HG03039 (cell line): ENCODE results near the gene SPHK1.
"Not testable (repeated sequence)": the region's sequence is repeated elsewhere in the genome, so short reads cannot be mapped to it uniquely, and the experiment has no call there.

Experiments
- ATAC-seq: cut with Tn5 transposase; IDR thresholded peaks from one replicate; pipeline ENCODE4 v1.9.1; 2021; ENCODE audit warnings: mild to moderate bottlenecking, moderate library complexity; ENCODE audit not compliant: unreplicated experiment

SPHK1 gene, protein sequence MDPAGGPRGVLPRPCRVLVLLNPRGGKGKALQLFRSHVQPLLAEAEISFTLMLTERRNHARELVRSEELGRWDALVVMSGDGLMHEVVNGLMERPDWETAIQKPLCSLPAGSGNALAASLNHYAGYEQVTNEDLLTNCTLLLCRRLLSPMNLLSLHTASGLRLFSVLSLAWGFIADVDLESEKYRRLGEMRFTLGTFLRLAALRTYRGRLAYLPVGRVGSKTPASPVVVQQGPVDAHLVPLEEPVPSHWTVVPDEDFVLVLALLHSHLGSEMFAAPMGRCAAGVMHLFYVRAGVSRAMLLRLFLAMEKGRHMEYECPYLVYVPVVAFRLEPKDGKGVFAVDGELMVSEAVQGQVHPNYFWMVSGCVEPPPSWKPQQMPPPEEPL

DNA sequence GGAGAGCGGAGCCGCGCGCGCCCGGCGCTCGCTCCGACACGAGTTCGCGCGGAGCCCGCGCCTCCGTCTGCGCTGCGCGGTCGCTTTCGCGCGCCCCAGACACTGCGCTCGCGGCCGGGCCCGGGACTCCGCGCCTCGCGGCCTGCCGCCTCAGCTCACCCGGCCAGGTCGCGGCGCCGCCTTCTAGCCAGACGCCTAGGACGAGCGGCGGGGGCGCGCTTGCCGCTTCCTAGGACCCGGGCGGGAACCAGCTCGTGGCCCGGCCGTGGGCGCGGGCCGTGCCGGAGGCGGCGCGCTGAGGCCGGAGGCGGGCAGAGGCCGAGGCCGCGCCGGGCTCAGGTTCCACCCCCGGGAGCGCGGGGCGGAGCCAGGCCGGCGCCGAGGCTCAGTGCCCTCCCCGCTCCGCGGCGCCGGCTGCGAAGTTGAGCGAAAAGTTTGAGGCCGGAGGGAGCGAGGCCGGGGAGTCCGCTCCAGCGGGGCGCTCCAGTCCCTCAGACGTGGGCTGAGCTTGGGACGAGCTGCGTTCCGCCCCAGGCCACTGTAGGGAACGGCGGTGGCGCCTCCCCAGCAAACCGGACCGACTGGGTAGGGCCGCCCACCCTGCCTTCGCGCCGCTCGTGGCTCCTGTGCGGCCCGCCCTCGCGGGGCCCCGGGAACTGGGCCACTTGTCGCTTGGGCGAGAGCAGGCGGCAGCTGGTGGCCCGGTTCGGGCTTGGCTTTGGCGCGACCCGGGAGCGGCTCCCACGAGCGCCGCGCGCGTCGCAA, at the start of gene SPHK1:
Gene SPHK1, plus strand, starts transcription at position 388 of the 765 bp plus-strand sequence. CDS start 1,036 bp downstream, outside the sequence.
- ATAC-seq, result peak; percentile 46

DNA sequence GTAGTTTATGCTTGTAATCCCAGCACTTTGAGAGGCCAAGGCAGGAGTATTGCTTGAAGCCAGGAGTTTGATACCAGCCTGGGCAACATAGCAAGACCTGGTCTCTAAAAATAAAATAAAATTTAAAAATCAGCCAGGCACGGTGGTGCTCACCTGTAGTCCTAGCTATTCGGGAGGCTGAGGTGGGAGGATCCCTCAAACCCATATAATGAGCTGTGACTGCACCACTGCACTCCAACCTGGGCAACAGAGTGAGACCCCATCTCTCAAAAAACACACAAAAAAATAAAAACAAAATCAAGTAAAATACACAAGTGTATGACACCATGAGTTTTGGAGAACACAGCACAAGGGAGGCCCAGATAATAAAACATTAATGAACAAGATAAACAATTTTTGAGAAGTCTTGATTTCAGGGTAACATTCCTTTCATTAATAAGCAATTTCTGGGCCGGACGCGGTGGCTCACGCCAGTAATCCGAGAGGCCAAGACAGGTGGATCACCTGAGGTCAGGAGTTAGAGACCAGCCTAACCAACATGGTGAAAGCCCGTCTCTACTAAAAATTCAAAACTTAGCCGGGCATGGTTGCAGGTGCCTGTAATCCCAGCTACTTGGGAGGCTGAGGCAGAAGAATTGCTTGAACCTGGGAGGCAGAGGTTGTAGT, 48.6 kb upstream of the SPHK1 start:
- no peak for ATAC-seq

DNA sequence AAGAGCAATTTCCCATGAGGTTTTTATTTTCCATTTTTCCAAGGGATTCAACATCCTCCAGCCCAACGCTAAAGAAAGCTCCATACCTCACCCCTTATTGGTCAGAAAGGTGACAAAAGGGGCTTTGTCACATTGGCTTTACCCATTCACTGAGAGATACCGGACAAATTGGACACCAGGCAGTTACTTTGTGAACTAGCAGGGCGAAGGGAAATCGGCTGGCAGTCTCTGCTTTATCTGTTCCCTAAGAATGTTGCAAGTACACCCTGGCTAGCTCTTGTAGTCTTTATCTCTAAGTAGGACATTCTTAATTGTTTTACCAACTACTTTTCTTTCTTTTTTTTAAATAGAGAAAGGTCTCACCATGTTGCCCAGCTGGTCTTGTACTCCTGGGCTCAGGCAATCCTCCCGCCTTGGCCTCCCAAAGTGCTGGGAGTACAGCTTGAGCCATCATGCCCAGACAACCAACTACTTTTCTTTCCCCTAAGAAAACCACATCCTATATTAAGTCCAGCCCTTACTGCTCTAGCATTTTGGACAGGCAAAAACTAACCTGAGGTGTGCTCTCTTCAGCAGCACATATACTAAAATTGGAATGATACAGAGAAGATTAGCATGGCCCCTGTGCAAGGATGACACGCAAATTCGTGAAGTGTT, 47.5 kb upstream of the SPHK1 start:
- no peak for ATAC-seq

DNA sequence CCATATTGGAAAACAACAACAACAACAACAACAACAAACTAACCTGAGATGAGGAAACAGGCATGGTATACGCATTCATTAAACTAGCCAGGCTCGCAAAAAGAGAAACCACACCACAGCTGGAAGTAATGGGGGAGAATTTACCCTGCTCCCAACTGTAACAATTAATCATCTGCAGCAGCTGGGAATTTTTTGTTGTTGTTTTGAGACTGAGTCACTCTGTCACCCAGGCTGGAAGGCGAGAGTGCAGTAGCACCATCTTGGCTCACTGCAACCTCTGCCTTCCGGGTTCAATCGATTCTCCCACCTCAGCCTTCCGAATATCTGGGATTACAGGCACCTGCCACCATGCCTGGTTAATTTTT, 47.0 kb upstream of the SPHK1 start:
- no peak for ATAC-seq

DNA sequence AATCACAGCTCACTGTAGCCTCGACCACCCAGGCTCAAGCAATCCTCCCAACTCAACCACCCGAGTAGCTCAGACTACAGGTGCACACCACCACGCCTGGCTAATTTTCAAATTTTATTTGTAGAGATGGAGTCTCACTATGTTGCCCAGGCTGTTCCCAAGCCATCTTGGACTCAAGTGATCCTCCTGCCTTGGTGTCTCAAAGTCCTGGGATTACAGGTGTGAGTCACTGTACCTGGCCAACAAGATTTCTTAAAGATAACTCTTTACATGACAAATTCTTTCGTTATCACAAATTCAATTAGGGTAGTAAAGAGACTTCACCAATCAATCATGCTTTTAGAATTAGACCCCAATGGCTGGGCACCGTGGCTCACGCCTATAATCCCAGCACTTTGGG, 43.1 kb upstream of the SPHK1 start:
- no peak for ATAC-seq

DNA sequence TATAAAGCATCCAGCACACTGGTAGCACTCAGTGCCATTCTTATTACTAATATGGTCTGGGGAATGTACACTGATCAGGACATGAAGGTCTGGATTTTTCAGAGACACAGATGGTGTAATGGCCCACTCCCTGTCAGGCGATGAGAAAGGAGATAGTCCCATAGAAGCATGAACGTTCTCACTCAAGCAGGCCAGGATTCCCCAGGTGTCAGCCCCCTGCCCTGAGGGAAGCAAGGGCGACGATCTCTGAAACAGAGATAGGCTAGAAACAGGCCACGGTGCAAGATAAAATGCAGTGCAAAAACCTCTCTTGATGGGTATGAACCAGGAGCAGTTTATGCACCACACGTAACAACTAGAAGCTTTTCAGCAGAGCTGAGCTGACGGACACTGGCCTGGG, 41.3 kb upstream of the SPHK1 start:
- no peak for ATAC-seq

DNA sequence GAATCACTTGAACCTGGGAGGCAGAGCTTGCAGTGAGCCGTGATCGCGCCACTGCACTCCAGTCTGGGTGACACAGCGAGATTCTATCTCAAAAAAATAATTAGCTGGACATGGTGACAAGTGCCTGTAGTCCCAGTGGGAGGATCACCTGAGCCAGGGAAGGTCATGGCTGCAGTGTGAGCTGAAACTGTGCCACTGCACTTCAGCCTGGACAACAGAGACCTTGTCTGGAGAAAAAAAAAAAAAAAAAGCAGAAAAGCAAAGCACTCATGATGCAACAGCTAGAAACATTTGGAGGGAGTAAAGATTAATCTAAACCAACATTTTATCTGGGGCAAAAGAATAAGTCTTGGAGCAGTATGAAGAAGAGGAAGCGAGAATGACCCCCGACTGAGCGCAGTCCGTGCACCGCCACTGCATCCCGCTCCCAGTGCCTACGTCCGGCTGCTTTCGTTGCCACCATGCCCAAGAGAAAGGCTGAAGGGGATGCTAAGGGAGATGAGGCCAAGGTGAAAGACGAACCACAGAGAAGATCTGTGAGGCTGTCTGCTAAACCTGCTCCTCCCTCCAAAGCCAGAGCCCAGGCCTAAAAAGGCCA, 38.9 kb upstream of the SPHK1 start:
- ATAC-seq, result no peak

DNA sequence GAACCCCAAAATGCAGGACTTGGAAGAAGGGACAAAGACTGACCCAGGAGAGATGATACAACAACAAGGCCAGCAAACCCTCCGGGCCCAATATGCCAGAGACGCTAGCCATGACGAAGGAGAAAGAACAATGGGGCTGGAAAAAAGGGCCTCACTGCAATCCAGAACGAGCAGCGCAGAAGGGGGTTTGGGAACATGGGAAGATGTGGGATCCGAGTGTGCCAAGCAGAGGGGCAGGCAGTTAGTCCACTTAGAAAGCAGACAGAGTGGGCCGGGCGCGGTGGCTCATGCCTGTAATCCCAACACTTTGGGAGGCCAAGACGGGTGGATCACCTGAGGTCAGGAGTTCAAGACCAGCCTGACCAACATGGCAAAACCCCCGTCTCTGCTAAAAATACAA, 37.5 kb upstream of the SPHK1 start:
- not testable (repeated sequence) for ATAC-seq

DNA sequence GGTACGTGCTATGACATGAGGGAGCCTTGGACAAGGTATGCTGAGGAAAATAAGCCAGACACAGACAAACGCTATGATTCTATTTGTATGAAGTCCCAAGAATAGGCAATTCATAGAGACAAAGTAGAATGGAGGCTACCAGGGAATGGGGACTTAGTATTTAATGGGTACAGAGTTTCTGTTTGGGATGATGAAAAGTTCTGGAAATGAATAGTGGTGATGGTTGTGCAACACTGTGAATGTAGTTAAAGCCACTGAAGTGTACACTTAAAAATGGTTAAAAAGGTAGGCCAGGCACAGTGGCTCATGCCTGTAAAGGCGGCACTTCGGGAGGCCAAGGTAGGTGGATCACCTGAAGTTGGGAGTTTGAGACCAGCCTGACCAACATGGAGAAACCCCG, 33.9 kb upstream of the SPHK1 start:
- ATAC-seq, result no peak

DNA sequence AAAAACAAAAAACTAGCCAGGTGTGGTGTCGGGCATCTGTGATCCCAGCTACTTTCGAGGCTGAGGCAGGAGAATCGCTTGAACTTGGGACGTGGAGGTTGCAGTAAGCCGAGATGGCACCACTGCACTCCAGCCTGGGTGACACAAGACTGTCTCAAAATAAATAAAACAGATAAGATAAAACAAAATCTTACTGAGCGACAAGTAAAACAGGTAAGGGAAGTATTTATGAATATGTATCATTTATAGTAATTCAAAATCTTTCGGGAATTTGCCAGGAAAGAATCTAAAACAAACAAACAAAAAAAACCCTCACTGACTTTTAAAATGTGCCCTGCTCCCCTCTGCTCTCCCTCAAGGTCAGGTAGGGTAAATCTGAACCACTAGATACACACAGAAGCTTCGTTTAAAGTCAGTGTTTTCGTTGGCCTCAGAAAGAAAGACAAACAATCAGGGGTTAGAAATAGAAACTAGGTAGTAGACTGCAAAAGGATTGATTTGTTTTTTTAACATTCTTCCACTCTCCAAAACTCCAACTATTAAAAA, 32.8 kb upstream of the SPHK1 start:
- ATAC-seq, result no peak

DNA sequence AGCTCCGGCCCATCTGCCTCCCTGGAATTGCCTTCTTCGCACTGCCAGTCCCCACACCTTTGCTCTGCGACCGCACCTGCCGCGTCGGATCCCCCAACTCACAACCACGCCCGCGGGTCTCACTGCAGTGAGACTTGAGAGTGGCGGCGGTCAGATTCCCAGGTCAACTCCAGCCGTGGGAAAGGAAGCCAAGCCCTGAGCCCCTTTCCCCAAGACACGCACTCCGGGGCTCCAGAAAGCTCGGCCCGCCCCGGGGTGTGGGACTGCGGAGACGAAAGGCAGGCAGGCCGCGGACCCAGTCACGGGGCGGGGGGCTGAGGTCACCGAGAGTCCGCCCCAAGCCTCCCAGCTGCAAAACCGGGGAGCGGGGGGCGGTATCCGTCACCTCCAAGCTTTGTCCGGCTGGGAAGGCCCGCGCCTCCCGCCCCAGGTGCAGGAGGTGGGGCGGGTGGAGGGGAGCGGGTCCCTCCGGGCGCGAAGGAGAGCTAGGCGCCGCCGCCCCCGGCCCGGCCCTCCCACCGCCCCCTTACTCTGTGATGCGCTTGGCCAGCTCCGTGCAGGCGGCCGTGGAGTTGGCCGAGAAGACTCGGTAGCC, 31.3 kb upstream of the SPHK1 start:
- peak; percentile 22 for ATAC-seq

DNA sequence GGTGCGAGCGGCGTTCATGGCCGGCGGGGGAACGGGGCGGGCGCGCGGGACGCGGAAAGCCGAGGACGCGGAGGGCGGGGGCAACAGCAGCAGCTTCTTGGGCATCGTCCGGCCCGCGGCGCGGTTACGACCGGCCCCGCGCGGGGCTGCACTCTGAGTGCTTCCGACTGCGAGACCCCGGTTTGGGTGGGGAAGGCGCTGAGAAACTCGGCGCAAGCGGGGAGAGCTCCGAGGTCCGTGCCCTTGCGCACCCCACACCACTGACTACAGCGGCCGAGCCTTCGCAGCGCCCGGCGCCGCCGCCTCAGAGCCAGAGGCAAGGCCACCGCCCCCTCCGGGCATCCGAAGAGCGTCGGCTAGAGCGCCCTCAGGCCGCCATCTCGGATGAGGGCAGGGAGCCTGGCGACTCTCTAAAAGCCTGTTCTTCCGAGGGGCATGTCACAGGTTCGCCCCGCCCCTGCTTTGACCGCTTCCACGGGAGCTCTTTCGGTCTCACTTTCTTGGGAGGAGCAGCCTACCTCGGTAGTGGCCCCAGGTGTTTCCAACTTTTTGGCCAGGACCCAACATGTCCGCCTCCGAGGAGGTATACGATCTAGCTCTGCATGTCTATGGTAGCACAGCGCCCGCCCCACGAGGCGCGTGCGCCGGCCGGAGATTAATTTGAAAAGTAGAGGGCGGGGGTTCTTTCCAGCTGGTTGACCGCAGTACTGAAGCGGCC, 30.7 kb upstream of the SPHK1 start, which contains the start of gene PRPSAP1:
Gene PRPSAP1, minus strand, starts transcription at position 318 of the 718 bp plus-strand sequence. Its CDS starts 213 bp downstream, at position 105.
- ATAC-seq, result peak; percentile 73

DNA sequence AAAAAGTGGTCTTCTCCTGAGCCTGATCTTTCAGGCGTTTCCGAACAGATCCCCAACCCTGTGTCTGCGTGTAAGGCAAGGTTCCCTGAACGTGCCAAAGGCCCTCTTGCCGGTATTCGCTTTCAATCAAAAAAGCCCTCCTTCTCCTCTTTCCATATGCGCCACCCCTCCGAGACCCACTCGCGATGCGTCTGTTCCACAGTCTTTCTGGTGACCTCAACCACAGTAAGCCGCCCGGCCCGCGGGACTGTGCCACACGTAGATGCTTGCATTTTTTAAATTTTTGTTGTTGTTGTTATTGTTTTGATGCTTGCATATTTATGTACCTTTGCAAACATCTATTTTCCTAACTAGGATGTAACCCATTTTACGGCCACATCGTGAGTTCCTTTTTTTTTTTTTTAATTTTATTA, 30.1 kb upstream of the SPHK1 start:
- ATAC-seq, result peak; percentile 3

DNA sequence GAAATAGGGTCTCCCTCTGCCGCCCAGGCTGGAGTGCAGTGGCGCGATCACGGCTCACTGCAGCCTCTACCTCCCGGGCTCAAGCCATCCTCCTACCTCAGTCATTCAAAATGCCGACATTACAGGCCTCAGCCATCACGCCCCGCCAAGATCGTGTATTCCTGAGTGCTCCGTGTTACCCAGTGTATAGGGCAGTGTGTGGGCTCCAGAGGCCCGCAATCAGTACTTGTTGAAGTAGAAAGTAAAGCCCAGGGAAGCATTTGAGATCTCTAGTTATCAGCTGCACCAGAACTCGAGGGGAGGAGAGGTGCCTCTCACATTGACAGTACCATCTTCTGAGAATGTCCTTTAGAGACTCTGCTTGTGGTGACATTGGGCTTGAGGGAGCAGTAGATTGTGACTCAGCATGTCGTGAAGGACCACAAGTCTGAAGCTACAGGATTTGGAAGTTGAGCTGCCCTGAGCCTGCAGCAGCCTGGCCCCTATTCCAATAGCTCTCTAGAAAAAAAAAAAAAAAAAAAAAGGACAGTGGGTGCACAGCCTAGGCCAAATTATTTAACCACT, 29.6 kb upstream of the SPHK1 start:
- ATAC-seq, result no peak

DNA sequence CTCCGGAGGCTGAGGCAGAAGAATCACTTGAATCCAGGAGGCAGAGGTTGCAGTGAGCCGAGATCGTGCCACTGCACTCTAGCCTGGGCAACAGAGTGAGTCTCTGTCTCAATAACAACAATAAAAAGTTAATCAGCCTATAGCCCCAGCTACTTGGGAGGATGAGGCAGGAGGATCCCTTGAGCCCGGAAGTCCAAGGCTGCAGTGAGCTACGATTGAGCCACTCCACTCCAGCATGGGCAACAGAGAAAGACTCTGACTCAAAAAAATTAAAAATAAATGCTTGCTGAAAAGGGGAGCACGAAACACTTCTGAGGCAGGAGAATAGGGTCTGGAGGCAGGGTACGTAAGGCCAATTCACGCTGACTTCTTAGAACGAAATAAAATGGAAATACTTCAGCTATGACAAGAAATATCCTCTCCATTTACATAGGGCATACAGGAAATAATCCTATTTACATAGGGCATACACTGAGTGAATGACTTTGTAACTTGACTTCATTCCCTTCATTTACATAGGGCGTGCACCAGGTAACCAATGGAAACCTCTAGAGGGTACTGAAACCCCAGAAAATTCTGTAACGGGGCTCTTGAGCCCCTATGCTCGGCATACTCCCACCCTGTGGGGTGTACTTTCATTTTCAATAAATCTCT, 27.5 kb upstream of the SPHK1 start:
- no peak for ATAC-seq

DNA sequence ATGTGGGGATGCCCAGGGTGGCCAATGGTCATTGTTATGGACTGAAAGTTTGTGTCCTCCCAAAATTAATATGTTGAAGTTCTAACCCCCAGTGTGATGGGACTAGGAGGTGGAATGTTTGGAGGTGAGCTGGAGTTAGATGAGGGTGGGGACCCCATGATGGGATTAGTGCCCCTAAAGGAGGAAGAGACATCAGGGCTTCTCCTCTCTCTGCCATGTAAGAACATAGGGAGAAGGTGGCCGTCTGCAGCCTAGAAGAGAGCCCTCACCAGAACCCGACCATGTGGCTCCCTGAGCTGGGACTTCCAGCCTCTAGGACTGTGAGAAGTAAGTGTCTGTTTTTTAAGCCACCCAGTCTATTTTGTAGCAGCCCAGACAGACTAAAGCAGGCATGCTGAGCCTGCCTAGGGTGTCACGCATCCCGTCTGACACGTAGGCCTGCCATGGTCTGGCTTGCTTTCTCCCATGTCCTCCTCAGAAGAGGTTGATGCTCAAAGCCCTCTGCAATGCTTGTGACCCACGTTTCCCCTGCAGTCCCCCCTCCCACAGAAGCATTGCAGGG, 26.7 kb upstream of the SPHK1 start:
- no peak for ATAC-seq

DNA sequence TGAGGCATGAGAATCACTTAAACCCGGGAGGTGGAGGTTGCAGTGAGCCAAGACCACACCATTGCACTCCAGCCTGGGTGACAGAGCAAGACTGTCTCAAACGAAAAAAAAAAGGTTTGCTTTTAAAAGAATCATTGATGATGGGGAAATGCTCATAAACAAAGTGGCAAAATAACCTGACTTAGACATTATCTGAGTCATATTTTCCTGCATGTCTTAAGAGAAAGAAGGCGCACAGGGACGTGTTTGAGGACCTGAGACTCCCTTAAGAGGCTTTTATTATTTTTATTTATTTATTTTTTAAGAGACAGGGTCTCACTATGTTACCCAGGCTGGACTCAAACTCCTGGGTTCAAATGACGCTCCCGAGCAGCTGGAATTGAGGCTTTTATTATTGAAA, 25.0 kb upstream of the SPHK1 start:
- no peak for ATAC-seq

DNA sequence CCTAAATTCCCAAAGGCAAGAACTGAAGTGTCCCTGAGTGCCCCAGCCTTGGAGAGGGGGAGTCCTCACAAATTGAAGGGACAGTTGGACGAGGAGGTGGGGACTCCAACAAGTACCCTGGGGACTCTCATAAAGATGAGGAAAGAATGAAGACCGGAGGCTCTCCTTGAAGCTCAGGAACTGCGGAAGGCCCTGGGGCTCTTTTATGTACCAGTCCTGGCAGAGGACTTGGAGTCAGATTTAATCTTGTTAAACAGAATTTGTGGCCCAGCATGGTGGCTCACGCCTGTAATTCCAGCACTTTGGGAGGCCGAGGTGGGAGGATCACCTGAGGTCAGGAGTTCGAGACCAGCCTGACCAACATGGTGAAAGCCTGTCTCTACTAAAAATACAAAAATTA, 24.6 kb upstream of the SPHK1 start:
- ATAC-seq, result not testable (repeated sequence)
